ENCODE measurements around the gene ARF3.
A peak's percentile ranks its signal among the peaks of the same experiment; 100 is the strongest.

Gene ARF3

DNA sequence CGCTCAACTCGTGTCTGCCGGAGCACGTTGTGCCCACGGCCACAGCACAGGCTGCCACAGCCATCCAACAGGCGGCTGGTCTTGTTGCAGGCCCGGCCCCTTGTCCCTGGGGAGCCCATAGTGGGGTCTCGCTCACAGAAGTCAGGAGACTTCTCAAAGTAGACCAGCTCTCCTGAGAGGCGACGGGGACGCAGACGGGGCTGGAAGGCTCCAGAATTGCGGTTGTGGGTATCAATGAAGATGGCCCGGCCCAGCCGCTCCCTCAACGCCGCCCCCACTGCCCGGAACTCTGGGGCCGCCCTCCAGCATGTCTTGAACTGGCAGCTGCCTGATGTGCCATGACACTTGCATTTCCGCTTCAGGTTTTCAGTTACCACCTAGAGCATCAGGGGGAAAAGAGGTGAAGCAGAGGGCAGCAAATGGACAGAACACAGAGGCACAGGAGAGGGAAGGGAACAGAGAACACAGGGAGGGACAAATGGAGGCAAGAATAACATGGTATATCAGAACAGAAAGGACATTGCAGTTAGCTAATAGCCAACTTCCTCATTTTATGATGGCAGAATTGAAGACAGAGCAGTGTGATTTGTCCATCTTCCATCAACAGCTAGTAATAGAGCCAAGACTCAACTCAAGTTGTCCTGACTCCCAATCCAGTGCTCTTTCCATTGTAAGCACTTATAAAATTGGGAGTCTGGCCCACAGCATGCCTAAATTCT, 9.0 kb upstream of the ARF3 start:
- DNase-seq (ENCODE audit: low read depth): no peak

DNA sequence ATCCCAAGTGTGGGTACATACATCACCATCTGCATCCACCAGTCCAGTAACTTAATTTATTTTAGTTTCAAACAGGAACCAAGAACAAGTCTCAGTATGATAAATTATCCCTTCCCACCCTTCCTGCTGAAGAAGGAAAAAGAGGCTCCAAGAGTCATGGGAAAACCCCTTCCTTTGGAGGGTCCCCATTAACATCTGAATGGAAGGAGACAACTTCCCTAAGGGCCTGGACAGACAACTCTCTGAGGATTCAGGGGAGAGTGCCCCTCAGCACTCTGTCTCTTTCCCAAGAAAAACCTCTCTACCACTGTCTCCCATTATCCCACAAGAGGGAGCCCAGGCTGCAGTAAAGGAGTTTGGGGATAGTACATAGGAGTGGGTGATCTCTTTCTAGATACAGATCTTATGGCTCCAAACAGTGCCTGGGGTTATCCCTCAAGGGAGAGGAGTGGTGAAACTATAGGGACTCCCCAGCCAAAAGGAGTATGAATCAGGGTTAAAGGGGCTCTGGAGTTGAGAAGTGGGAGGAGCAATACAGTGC, 8.1 kb upstream of the ARF3 start:
- no peak for DNase-seq (ENCODE audit: low read depth)

DNA sequence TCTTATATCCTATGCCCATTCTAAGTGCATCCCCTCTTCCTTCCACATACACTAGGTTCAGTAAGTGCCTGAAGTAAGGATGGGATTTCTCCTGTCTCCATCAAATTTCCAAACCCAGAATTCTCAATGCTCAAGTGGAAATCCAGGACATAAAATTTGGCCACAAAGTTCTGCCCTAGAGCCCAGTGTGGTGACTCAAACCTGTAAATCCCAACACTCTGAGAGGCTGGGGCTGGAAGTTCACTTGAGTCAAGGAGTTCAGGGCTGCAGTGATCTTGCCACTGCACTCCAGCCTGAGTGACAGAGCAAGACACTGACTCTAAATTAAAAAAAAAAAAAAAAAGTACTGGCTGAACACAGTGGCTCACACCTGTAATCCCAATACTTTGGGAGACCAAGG, 4.5 kb upstream of the ARF3 start:
- no peak for DNase-seq (ENCODE audit: low read depth)

DNA sequence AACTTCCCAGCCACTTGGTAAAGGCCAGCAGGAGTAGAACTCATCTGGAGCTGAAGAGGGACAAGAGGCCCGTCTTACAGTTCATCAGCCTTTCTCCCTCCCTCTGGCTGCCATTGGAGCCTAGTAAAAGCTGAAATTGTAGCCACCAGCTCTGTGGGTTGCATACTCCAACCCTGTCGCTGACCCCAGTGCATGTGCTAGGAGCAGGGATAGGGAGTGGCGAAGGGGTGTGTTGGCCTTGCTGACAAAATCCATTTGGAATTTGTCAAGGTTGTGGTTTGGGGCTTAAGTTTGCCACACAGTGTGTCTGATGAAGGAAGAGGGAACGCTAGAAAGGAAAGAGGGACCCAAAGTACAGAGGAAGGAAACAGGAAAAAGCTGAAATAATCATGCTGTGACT, 4.0 kb upstream of the ARF3 start:
- DNase-seq (ENCODE audit: low read depth): no peak

DNA sequence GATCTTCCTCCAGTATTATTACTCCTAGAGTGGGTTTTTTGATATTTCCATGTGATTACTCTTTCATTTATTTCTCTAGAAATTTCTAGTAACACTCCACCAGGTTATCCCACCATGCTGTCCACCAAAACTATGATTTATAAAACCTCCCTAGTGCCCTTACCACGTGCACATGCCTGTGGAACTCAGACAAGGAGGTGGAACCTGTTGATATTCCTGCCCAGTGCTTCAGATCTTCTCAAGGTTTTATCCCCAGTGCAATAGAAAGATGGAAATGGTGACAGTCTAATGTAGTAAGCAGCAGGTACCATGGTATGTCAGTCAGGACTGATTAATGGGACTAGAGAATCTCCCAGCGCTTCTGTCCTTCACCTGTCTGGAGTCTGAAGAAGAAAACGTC, 3.5 kb upstream of the ARF3 start:
- DNase-seq (ENCODE audit: low read depth): no peak

DNA sequence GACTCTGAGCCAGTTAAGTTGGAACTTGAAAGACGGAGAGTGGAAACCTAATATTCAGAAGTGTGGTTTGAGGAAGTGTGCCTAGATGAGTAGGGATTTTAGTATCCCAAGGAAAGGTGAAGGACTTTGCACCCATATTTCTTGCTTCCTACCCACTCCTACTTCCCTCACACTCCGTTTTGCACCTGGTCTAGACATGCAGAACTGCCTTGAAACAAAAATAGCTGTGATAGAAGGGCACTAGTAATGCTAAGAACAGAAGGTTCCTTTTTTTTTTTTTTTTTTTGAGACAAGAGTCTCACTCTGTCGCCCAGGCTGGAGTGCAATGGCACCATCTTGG, 732 bp upstream of the ARF3 start:
- DNase-seq (ENCODE audit: low read depth): no peak

DNA sequence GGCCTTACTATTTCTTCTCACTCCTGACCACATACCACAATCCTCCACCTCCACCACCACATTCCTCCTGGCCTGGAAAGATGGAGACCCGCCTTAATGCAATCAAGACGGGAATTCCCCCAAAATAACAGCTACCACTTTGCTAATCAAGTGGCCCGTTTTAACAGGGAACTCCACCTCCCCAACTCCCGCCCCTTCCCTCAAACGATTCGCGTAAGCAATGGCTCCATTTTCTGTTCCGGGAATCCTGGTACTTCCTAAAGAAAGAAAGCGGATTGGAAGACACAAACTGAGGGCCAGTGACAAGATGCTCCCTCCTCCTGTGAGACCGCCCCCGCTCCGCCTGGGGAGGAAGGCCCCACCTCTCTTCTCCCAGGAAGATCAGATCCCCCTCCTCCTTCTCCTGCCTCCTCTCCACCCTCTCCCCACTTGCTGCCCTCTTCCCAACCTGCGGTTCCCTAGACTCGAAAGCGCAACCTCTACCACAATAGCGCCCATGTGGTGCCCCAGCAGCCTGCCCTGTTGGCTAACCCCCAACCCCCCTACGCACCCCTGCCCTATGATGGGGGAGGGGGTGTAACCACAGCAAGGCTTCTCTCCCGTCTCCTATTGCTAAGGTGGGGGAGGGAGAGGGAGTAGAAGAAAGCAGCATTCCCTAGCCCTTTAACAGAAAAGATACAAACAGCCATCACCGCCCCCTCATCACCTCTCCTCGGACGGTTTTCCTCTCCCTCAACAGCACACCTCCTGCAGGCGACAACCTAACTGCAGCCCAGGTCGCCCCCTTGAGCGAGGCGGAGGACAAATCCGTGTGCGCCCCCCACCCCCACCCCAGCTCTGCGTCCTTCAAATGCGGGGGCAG, 777 bp downstream of the ARF3 start:
- DNase-seq (ENCODE audit: low read depth): peak; percentile 86

DNA sequence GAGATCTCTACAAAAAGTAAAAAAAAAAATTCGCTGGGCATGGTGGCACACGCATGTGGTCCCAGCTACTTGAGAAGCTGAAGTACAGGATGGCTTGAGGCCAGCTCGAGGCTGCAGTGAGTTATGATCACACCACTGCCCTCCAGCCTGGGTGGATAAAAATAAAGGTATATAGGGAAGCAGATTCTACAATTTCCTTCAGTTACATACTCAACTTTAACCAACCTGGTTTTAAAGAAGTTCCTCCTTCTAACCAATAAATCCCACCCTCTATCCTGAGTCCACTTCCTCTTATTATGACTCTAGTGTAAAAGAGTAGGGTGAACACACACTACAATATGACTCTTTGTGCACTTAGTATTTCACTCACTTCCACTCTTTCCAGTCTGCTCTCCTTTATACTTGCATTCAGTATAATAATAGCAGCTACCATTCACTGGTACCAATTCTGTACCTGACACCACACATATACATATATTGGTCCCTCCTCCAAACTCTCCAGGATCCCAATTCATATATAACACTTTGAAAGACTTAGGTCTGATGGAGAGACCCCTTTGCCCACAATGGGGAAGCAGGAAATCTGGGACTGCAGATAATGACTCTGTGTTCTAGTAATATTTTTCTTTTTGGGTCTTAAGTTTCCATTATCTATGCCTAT, 2.3 kb downstream of the ARF3 start:
- DNase-seq (ENCODE audit: low read depth): no peak

DNA sequence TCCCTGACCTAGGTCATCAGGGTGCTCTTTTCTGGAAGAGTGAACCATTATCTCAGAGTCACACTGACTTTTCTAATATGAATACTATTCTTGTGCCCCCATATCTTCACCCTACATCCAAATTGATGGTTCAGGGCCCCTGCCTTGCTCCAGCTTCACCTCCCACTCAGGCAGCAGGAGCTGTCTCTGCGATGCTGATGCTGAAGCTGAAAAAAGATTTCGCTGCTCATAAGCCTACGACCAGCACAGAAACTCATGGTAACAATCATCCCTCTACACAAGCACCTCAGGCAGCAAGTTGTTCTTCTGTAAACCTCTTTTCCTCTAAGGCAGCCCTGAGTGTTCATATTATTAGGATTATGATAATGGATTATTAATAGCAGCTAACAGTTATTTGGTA, 3.2 kb downstream of the ARF3 start:
- DNase-seq (ENCODE audit: low read depth): no peak

DNA sequence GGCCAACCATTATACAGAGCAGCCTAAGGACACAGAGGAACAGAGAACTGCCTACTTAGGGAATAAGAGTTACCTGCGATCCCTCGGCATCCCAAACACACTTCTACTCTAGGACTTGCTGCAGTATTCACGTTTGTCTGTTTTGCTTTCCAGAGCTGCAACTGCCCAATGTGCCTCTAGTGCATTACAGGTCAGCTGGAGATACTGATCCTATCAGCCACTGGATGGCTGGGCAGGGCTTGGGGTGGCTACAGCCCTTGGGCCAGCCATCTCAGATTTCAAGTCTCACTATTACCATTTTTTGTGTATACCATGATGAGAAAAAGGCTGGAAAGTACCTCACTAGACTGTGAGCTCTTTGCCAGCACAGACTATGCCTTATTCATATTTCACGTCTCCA, 4.6 kb downstream of the ARF3 start:
- DNase-seq (ENCODE audit: low read depth): no peak

DNA sequence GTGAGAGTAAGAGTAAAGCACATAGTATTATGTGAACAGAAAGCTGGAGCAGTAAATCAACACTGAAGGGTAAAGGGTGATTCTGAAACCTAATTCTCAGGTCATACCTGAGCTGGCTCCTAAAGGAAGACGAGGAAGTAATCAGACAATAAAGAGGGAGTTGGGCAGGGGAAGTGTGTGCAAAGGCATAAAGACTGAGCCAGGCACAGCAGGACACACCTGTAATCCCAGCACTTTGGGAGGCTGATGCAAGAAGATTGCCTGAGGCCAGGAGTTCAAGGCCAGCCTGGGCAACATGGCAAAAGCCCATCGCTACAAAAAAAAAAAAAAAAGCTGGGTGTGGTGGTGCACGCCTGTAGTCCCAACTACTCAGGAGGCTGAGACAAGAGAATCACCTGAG, 9.6 kb downstream of the ARF3 start:
- no peak for DNase-seq (ENCODE audit: low read depth)

DNA sequence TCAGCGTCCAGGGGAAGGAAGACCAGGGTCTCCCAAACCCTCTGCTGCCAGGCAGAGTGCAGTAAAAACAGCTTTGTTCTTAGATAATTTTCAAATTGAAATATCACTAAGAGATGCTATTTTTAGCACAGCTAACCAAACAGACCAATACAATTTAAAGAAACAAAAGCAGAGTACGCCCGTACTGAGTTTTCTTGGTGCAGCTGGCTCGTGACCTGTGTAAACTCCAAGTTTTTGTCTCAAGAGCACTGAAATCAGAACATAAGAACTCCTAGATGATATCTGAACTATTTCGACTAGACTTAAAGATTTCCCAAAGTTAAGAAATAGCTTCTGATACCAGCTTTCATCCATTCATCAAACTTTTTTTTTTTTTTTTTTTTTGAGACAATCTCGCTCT, 10.3 kb downstream of the ARF3 start:
- no peak for DNase-seq (ENCODE audit: low read depth)

DNA sequence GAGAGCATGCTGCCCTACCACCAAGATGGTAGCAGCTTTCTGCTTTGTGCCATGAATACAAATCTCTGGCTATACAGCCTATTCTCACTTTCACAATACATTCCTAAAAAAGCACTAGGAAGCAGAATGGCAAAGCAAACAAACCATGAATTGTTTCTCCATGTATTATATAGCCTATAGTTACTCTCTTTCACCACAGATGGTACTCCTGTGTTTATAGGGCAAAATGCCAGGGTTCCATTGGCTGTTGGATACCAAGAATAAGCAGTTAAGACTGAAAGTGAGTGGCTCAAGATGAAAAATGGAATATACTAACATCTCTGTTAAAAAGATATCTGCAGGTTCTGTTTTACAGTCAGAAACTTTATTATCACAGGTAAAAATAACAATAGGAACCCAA, 11.1 kb downstream of the ARF3 start:
- DNase-seq (ENCODE audit: low read depth): no peak

DNA sequence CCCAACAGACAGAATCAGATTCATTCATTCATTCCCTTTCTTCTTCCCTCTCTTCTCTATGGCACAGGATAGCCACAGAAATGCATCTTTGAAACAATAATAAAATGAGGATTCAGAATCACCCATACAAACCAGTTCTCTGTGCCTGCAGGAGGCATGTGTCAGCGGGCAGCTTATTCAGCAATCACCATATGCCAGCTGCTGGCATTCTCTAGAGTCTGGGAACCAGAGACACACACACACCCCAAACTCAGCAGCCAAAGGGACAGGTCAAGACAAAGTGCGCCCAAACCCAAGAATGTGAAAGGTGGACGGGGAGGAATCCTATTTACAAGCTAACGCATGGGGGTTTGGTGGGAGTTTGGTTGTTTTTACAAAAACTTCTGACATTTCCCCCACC, 14.1 kb downstream of the ARF3 start:
- DNase-seq (ENCODE audit: low read depth): no peak

DNA sequence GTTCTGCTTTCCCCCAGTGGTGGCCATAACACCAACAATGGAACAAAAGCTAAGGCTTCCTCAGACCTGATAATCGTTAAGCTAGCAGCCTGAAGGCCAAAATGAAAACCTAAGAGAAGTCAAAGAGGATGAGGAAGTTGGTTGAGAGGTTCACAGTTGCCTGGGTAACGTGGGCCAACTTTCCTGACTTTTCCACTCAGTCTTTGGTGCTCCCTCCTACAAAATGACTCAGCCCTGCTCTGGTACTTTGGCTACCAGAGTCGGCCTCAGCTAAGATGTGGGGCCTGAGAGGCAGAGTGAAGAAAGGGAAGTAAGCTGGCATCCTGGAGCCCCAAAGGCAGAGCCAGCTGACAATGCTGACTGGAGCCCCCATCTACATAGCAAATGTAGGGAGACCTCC, 17.1 kb downstream of the ARF3 start:
- DNase-seq (ENCODE audit: low read depth): no peak

DNA sequence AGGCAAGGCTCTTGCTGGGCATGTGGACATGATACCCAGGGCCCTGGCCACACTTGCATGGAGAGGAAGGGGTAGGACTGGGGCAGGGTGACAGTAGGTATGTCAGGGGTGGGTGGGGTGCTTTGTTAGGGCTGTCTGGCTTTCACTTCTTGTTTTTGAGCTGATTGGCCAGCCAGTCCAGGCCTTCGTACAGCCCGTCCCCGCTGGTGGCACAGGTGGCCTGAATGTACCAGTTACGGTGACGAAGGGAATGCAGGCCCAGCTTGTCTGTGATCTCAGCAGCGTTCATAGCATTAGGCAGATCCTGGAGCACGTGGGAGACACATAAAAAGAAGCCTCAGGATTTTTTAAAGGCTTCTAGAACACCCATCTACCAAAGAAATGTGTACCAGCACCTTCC, 18.5 kb downstream of the ARF3 start:
- DNase-seq (ENCODE audit: low read depth): no peak

DNA sequence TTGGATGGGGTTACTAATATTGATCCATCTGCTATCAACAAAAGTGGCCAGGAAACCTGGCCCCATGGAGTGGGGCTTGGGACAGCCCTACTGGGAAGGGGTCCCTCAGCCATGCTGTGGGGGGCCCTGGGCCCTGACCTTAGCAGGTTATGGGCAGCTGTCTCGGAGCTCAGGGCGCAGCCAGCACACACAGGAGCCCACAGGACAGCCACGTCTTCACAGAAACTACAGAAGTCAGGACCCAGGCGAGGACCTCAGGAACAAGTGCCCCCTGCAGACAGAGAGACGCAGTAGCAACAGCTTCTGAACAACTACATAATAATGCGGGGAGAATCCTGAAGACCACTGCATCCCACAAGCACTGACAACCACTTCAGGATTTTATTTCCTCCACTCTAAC, 20.1 kb downstream of the ARF3 start:
- no peak for DNase-seq (ENCODE audit: low read depth)

DNA sequence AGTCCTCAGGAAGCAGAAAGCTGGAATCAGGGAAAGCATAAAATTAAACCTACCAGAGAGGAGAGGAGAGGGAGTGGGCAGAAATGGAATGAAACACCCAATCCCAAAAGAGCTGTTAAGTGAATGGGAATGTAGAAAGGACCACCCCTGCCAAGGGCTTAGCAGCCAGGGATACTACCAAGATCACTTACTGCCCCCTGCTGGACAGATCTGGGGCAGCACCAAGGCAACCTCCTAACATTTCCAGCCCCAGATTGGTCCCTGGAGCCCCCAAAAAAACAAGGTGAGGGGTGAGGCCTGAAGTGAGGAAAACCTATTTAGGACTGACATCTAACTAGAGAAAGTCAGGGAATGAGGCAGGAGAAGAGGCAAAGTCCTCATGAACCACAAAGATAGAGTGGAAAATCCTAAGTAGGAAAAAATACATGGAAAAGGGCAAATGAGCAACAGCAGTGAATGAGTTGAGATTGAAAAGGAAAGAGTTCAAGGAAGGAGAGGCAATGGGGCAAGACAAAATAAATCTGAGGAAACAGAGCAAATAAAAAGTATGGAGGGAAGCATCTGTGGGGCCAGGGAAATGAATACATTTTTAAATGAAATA, 20.8 kb downstream of the ARF3 start:
- DNase-seq (ENCODE audit: low read depth): no peak

DNA sequence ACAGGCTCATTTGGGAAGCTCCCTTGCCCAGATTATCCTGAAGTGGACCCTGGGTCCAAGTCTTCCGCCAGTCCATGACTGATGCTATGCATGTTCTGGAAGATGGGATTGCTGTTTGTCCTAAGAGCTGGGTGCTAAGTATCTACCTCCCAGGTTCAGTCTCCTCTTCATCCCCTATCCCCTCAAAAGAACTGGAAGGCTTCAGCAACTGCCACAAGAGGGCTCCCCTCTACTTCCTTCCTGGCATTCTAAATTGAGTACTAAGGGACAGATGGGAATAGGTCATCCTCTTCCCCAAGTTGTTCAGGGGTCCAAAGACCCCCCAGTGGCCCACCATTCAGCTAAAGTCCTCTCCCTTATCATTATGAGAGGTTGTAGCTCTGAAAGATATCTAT, 23.0 kb downstream of the ARF3 start:
- DNase-seq (ENCODE audit: low read depth): no peak

DNA sequence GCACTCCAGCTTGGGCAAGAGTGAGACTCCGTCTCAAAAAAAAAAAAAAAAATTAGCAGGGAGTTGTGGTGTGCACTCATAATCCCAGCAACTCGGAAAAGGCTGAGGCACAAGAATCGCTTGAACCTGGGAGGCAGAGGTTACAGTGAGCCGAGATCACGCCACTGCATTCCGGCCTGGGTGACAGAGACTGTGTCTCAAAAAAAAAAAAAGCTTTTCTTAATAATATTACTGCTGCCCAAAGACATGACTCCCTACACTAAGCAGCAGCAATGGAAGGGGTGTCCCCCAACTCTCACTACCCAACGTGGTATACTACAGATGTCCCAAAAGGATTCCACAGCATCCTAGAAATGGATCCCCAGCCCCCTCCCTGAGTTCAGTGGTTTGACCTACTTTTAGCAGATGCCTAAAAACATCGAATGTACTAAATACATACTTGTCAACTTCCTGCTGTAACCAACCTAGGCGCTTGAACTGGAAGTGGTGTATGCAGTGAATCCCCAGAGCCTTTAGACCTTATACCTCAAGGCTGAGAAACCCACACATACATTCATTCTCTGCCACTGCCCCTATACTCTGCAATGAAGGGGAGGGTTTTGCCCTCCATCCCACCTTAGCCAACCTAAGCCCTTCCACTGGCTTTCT, 23.5 kb downstream of the ARF3 start:
- DNase-seq (ENCODE audit: low read depth): no peak

DNA sequence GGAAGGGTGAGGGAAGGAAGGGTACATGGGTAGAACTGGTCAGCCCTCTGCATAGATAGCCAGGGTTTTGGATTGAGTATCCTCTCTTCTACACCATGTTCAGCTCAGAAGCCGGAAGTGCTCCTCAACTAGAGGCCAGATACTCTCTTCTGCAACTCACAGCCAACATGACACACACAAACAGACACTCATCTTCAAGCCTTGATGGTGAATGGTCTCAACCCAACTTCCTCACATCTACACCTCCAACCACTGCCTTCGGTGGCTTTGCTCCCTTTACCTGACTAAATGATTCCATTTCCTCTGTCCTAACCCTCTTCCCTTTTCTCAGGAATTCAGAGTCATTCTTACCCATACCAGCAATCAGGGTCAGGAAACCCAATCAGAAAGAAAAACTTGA, 24.4 kb downstream of the ARF3 start:
- DNase-seq (ENCODE audit: low read depth): no peak

DNA sequence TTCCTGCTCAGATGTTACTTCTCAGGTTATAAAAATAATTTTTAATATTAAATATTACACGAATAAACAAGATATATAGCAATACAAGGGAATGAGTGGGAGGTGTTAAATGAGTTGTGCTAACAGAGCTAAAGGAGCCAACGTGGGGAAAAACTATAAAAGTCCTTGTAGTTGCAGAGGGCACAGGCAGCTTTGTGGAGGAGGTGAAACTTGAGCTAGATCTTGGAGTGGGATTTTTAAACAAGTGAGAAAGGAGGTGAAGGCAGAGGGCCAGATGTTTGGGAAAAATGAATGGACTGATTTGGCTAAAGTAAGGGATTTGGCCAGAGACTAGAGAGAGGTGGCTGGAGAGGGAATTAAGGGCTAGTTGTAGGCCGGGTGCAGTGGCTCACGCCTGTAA, 26.8 kb downstream of the ARF3 start:
- DNase-seq (ENCODE audit: low read depth): no peak

All from GM04503 (cell line).